Activated T-helper 1 cell treated with anti-CD3 and anti-CD28 coated beads, Interleukin-12 subunit alpha, Interleukin-12 subunit beta, Interleukin-2, Interleukin-4 antibody, amounts not matched to agents 30 ng/mL and 10 ng/mL and 1 ng/mL, durations not matched to agents 14 hours and 24 hours and 36 hours (primary cell): ENCODE data around the gene AQP6. TPM values are rescaled to one million over a fixed set of nuclear protein-coding genes. Genes with fewer than 3 reads are reported as not detected.

Source experiments
- DNase-seq: peaks from one replicate; pipeline ENCODE4 v3.0.0; 2021; ENCODE audit warnings: low spot score
- H3K27ac Mint-ChIP-seq: one replicate; pipeline ENCODE4 v1.8.0; 2021; ENCODE audit warnings: mild to moderate bottlenecking, mixed read lengths
- H3K27me3 Mint-ChIP-seq: one replicate; pipeline ENCODE4 v1.8.0; 2022; ENCODE audit warnings: mild to moderate bottlenecking, moderate library complexity, mixed read lengths; ENCODE audit not compliant: insufficient read depth
- H3K36me3 Mint-ChIP-seq: one replicate; pipeline ENCODE4 v1.8.0; 2021; ENCODE audit warnings: low read depth, mixed read lengths
- H3K4me1 Mint-ChIP-seq: one replicate; pipeline ENCODE4 v1.8.0; 2021; ENCODE audit warnings: low read depth, mixed read lengths
- H3K4me3 Mint-ChIP-seq: one replicate; pipeline ENCODE4 v1.8.0; 2021; ENCODE audit warnings: mild to moderate bottlenecking, moderate library complexity, mixed read lengths
- H3K9me3 Mint-ChIP-seq: one replicate; pipeline ENCODE4 v1.8.0; 2021; ENCODE audit warnings: mixed read lengths
- intact Hi-C: fragments of 100-400 bp; cut with micrococcal nuclease; formaldehyde crosslinking; loops from one replicate; pipeline ENCODE4 v1.15.1; 2024
- total RNA-seq: library from RNA; stranded (reverse); gene quantifications from 2 replicates; pipeline ENCODE4 v1.2.3, GENCODE V29; 2022

AQP6 gene
- total RNA-seq, 1 donor from 2014 or later, result not detected

- intact Hi-C loops, result no loop called here
- H3K36me3 Mint-ChIP-seq, result no peaks in the 10 kb centered on the region
These were observed 26.7 kb upstream of the AQP6 start for GRCh38 chr12:49946086-49946485.

GRCh38 chr12:49946497-49946896 lies 26.2 kb upstream of the AQP6 start:
- no peak for DNase-seq
- intact Hi-C loops, result no loop called here
- Mint-ChIP-seq H3K27me3 (peaks cover 2% of the 10 kb centered on the region), H3K9me3 (no peaks in the 10 kb centered on the region), H3K36me3 (no peaks in the 10 kb centered on the region), H3K27ac (no peak overlapping the region), H3K4me3 (no peak overlapping the region), H3K4me1 (peaks cover 28% of the 10 kb centered on the region)

More at GRCh38 chr12:49946086-49946485, 26.7 kb upstream of the AQP6 start:
- H3K4me1 Mint-ChIP-seq, result peaks cover 28% of the 10 kb centered on the region
- H3K9me3 Mint-ChIP-seq, result no peaks in the 10 kb centered on the region
- DNase-seq, result no peak
- no peak overlapping the region for H3K4me3 Mint-ChIP-seq
- H3K27me3 Mint-ChIP-seq, result peaks cover 2% of the 10 kb centered on the region
- H3K27ac Mint-ChIP-seq, result peak overlapping the region; percentile 59

GRCh38 chr12:49947593-49948226 lies 25.0 kb upstream of the AQP6 start:
- intact Hi-C loops, result no loop called here
- Mint-ChIP-seq H3K27me3 (peaks cover 2% of the 10 kb centered on the region), H3K36me3 (no peaks in the 10 kb centered on the region), H3K9me3 (no peaks in the 10 kb centered on the region), H3K27ac (no peak overlapping the region), H3K4me3 (no peak overlapping the region), H3K4me1 (peaks cover 24% of the 10 kb centered on the region)
- DNase-seq, result no peak

GRCh38 chr12:49948866-49949845 lies 23.6 kb upstream of the AQP6 start:
- intact Hi-C loops, result no loop called here
- no peak for DNase-seq
- no peak overlapping the region for H3K4me3 Mint-ChIP-seq
- H3K27me3 Mint-ChIP-seq, result peaks cover 11% of the 10 kb centered on the region
- H3K27ac Mint-ChIP-seq, result no peak overlapping the region
- H3K4me1 Mint-ChIP-seq, result peaks cover 21% of the 10 kb centered on the region
- H3K36me3 Mint-ChIP-seq, result no peaks in the 10 kb centered on the region
- no peaks in the 10 kb centered on the region for H3K9me3 Mint-ChIP-seq

- Mint-ChIP-seq H3K27me3 (peaks cover 18% of the 10 kb centered on the region), H3K36me3 (no peaks in the 10 kb centered on the region), H3K4me1 (peaks cover 15% of the 10 kb centered on the region), H3K9me3 (no peaks in the 10 kb centered on the region), H3K27ac (no peak overlapping the region), H3K4me3 (no peak overlapping the region)
- DNase-seq, result no peak
- intact Hi-C loops, result no loop called here
These were observed 22.9 kb upstream of the AQP6 start for GRCh38 chr12:49949866-49950265.

- peaks cover 8% of the 10 kb centered on the region for H3K4me1 Mint-ChIP-seq
- H3K27me3 Mint-ChIP-seq, result peaks cover 20% of the 10 kb centered on the region
- H3K4me3 Mint-ChIP-seq, result no peak within 1 kb of the TSS
- H3K9me3 Mint-ChIP-seq, result no peaks in the 10 kb centered on the region
- H3K36me3 Mint-ChIP-seq, result no peaks in the 10 kb centered on the region
- intact Hi-C loops, result no loop called here
- no peak within 1 kb of the TSS for H3K27ac Mint-ChIP-seq
- DNase-seq, result no peak
These were observed 22.2 kb upstream of the AQP6 start, which contains the start of gene AQP2 for GRCh38 chr12:49950273-49951251. AQP2 (plus strand) TSS chr12:49950737; CDS start chr12:49950831, 94 bp downstream.

GRCh38 chr12:49951411-49952240 lies 21.1 kb upstream of the AQP6 start:
- intact Hi-C loops, result no loop called here
- Mint-ChIP-seq H3K27me3 (peaks cover 30% of the 10 kb centered on the region), H3K4me1 (no peaks in the 10 kb centered on the region), H3K27ac (no peak overlapping the region), H3K4me3 (no peak overlapping the region), H3K36me3 (no peaks in the 10 kb centered on the region), H3K9me3 (no peaks in the 10 kb centered on the region)
- DNase-seq, result no peak

GRCh38 chr12:49952391-49953055 lies 20.2 kb upstream of the AQP6 start:
- no peaks in the 10 kb centered on the region for H3K9me3 Mint-ChIP-seq
- H3K36me3 Mint-ChIP-seq, result no peaks in the 10 kb centered on the region
- no peak overlapping the region for H3K4me3 Mint-ChIP-seq
- H3K4me1 Mint-ChIP-seq, result no peaks in the 10 kb centered on the region
- peaks cover 38% of the 10 kb centered on the region for H3K27me3 Mint-ChIP-seq
- no peak overlapping the region for H3K27ac Mint-ChIP-seq
- no peak for DNase-seq
- intact Hi-C loops, result no loop called here

GRCh38 chr12:49953151-49953550 lies 19.6 kb upstream of the AQP6 start:
- no peak for DNase-seq
- Mint-ChIP-seq H3K36me3 (no peaks in the 10 kb centered on the region), H3K4me3 (no peak overlapping the region), H3K4me1 (no peaks in the 10 kb centered on the region), H3K27me3 (peaks cover 43% of the 10 kb centered on the region), H3K27ac (no peak overlapping the region), H3K9me3 (no peaks in the 10 kb centered on the region)
- intact Hi-C loops, result no loop called here

GRCh38 chr12:49953961-49954846 lies 18.5 kb upstream of the AQP6 start:
- no peak overlapping the region for H3K4me3 Mint-ChIP-seq
- H3K9me3 Mint-ChIP-seq, result no peaks in the 10 kb centered on the region
- intact Hi-C loops, result no loop called here
- peaks cover 53% of the 10 kb centered on the region for H3K27me3 Mint-ChIP-seq
- DNase-seq, result no peak
- no peak overlapping the region for H3K27ac Mint-ChIP-seq
- H3K4me1 Mint-ChIP-seq, result no peaks in the 10 kb centered on the region
- H3K36me3 Mint-ChIP-seq, result no peaks in the 10 kb centered on the region
